Measurements from ENCODE around the gene ECHS1. TPM values are rescaled to one million over a fixed set of nuclear protein-coding genes. Genes with fewer than 3 reads are reported as not detected.

ECHS1 gene
- total and polyA plus RNA-seq, 2 donors (not counting 1 experiment from before 2014, with no cell fraction given): 19.3 to 29.5 TPM

GRCh38 chr10:133312769-133313145 is 60.4 kb downstream of the ECHS1 start:
- Histone ChIP-seq H4K20me1 (ENCODE audit: control insufficient read depth, insufficient read depth, low read length, poor library complexity, severe bottlenecking) (peaks cover 12% of the 10 kb centered on the region), H3K27me3 (replicated peaks in 1 of 4; ENCODE audit: control extremely low read depth in 1 of 4, control insufficient read depth in 3 of 4, insufficient read depth in 4 of 4, low read length in 3 of 4) (no peaks in the 10 kb centered on the region), H3K79me2 (ENCODE audit: control insufficient read depth, insufficient read depth, low read length) (peaks cover 9% of the 10 kb centered on the region), H3K9ac (ENCODE audit: low read length) (no peak overlapping the region), H3K4me1 (ENCODE audit: control insufficient read depth in 2 of 2, insufficient read depth in 2 of 2, low read length in 2 of 2) (peaks cover 4 to 14% of the 10 kb centered on the region in 2 donors), H3K9me3 (ENCODE audit: control extremely low read depth in 1 of 3, control insufficient read depth in 2 of 3, insufficient read depth in 1 of 3, low read length in 2 of 3) (peaks cover 0 to 10% (median 0%) of the 10 kb centered on the region in 3 donors), H2AFZ (ENCODE audit: insufficient read depth, low read depth, low read length, poor library complexity, severe bottlenecking) (no peak overlapping the region), H3K4me2 (replicated peaks; ENCODE audit: low read depth, low read length, poor library complexity, severe bottlenecking) (no peak overlapping the region), H3K27ac (ENCODE audit: low read length in 2 of 2) (no peak overlapping the region), H3K4me3 (ENCODE audit: control extremely low read depth in 1 of 5, extremely low read depth in 1 of 5, insufficient read depth in 1 of 5, low read depth in 2 of 5, low read length in 4 of 5) (no peak overlapping the region), H3K36me3 (replicated peaks in 1 of 2; ENCODE audit: control extremely low read depth in 1 of 2, control insufficient read depth in 1 of 2, extremely low read depth in 1 of 2, insufficient read depth in 2 of 2, low read length in 1 of 2) (peaks cover 0 to 31% of the 10 kb centered on the region in 2 experiments)
- Mint-ChIP-seq H3K27me3 (no peaks in the 10 kb centered on the region), H3K9me3 (ENCODE audit: insufficient read depth) (peaks cover 2% of the 10 kb centered on the region), H3K4me1 (peaks cover 15% of the 10 kb centered on the region), H3K27ac (no peak overlapping the region), H3K4me3 (no peak overlapping the region)
- intact Hi-C loops (cut with micrococcal nuclease): loop anchor here (5.0 kb wide), 1 partner anchor 210 kb away; no protein-coding TSS in a partner anchor
- no peak for TF ChIP-seq EZH2 (IDR thresholded peaks at IDR 0.05; ENCODE audit: borderline replicate concordance, insufficient read depth, low read depth, low read length, poor library complexity, severe bottlenecking)
- TF ChIP-seq, protein P1, sequence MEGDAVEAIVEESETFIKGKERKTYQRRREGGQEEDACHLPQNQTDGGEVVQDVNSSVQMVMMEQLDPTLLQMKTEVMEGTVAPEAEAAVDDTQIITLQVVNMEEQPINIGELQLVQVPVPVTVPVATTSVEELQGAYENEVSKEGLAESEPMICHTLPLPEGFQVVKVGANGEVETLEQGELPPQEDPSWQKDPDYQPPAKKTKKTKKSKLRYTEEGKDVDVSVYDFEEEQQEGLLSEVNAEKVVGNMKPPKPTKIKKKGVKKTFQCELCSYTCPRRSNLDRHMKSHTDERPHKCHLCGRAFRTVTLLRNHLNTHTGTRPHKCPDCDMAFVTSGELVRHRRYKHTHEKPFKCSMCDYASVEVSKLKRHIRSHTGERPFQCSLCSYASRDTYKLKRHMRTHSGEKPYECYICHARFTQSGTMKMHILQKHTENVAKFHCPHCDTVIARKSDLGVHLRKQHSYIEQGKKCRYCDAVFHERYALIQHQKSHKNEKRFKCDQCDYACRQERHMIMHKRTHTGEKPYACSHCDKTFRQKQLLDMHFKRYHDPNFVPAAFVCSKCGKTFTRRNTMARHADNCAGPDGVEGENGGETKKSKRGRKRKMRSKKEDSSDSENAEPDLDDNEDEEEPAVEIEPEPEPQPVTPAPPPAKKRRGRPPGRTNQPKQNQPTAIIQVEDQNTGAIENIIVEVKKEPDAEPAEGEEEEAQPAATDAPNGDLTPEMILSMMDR (IDR thresholded peaks at IDR 0.05): no peak
- POLR2A ChIA-PET: no interaction called here
- no peak for ATAC-seq (ENCODE audit: low read depth)
- DNase-seq: no peak
- CTCF ChIA-PET: interaction anchor here (4.2 kb wide), 1 partner anchor 16 kb away, joined by 21 read pairs; no protein-coding TSS in a partner anchor
- WGBS (ENCODE audit: insufficient coverage): 96% methylated on average over 4 of the region's 9 CpGs

Small RNA genes within 50 kb of the gene (small RNA-seq; reads per million reads assigned to genes)
- gene AL360181.4 (ENCODE audit: insufficient read length, low read depth, low replicate concordance) (not detected), gene BANF1P2 (ENCODE audit: insufficient read length, low read depth, low replicate concordance) (not detected), gene MIR3944 (ENCODE audit: insufficient read length, low read depth, low replicate concordance) (not detected)

Other genes with a start within 250 kb of the ECHS1 start
- 0.17 TPM in 1 of 2 replicates, not detected in the other for gene KNDC1, start 213.1 kb downstream of the ECHS1 start, total RNA-seq
- 0.45 and 0.46 TPM in 2 replicates for gene KNDC1, start 213.1 kb downstream of the ECHS1 start, polyA plus RNA-seq
- gene UTF1, start 143.1 kb downstream of the ECHS1 start, total RNA-seq: 0.25 TPM in 1 of 2 replicates, not detected in the other
- gene UTF1, start 143.1 kb downstream of the ECHS1 start, polyA plus RNA-seq: 0.10 and 0.35 TPM in 2 replicates
- not detected in 2 replicates for gene VENTX, start 135.5 kb downstream of the ECHS1 start, total RNA-seq
- gene VENTX, start 135.5 kb downstream of the ECHS1 start, polyA plus RNA-seq: 0.82 and 1.8 TPM in 2 replicates
- 116 and 125 TPM in 2 replicates for gene ADAM8, start 96.5 kb downstream of the ECHS1 start, total RNA-seq
- gene ADAM8, start 96.5 kb downstream of the ECHS1 start, polyA plus RNA-seq: 196 and 228 TPM in 2 replicates
- gene TUBGCP2, start 64.5 kb downstream of the ECHS1 start, total RNA-seq: 86.1 and 90.3 TPM in 2 replicates
- 50.3 and 52.4 TPM in 2 replicates for gene TUBGCP2, start 64.5 kb downstream of the ECHS1 start, polyA plus RNA-seq
- gene ZNF511, start 64.4 kb downstream of the ECHS1 start, total RNA-seq: 40.3 and 45.1 TPM in 2 replicates
- gene ZNF511, start 64.4 kb downstream of the ECHS1 start, polyA plus RNA-seq: 30.5 and 30.7 TPM in 2 replicates
- gene CALY, start 36.5 kb downstream of the ECHS1 start, total RNA-seq: not detected in 2 replicates
- 0.21 and 0.72 TPM in 2 replicates for gene CALY, start 36.5 kb downstream of the ECHS1 start, polyA plus RNA-seq
- not detected in 2 replicates for gene PRAP1, start 26.0 kb downstream of the ECHS1 start, total RNA-seq
- gene PRAP1, start 26.0 kb downstream of the ECHS1 start, polyA plus RNA-seq: not detected in 2 replicates
- 20.7 and 23.8 TPM in 2 replicates for gene FUOM, start 15.3 kb downstream of the ECHS1 start, total RNA-seq
- 23.7 and 30.7 TPM in 2 replicates for gene FUOM, start 15.3 kb downstream of the ECHS1 start, polyA plus RNA-seq
- gene PAOX, start 5.9 kb upstream of the ECHS1 start, total RNA-seq: 23.5 and 24.9 TPM in 2 replicates
- gene PAOX, start 5.9 kb upstream of the ECHS1 start, polyA plus RNA-seq: 21.1 and 24.3 TPM in 2 replicates
- 85.1 and 90.0 TPM in 2 replicates for gene MTG1, start 20.8 kb upstream of the ECHS1 start, total RNA-seq
- 117 and 170 TPM in 2 replicates for gene MTG1, start 20.8 kb upstream of the ECHS1 start, polyA plus RNA-seq
- gene SPRN, start 51.3 kb upstream of the ECHS1 start, total RNA-seq: not detected in 2 replicates
- not detected in 2 replicates for gene SPRN, start 51.3 kb upstream of the ECHS1 start, polyA plus RNA-seq
- gene SCART1, start 80.6 kb upstream of the ECHS1 start, total RNA-seq: 4.7 and 7.3 TPM in 2 replicates
- 3.0 and 4.1 TPM in 2 replicates for gene SCART1, start 80.6 kb upstream of the ECHS1 start, polyA plus RNA-seq
- 1.3 and 2.1 TPM in 2 replicates for gene CYP2E1, start 154.0 kb upstream of the ECHS1 start, total RNA-seq
- gene CYP2E1, start 154.0 kb upstream of the ECHS1 start, polyA plus RNA-seq: 1.1 and 1.7 TPM in 2 replicates
- gene SYCE1, start 192.2 kb upstream of the ECHS1 start, total RNA-seq: not detected in 2 replicates
- 0.10 and 0.42 TPM in 2 replicates for gene SYCE1, start 192.2 kb upstream of the ECHS1 start, polyA plus RNA-seq

Measured in B cell (primary cell).